Gastroesophageal sphincter (tissue), 4 donors: ENCODE measurements around the gene CES1. TPM values are rescaled to one million over a fixed set of nuclear protein-coding genes. Genes with fewer than 3 reads are reported as not detected.

ENCODE experiments used
- ATAC-seq: fragments of 150-250 bp; one replicate; pipeline ENCODE4 v1.9.1; 2016; ENCODE audit warnings: mild to moderate bottlenecking, moderate library complexity
- H3K27ac ChIP-seq, 4 donors: fragments of 200-600 bp; sonication (generic) in 3 of 4; 1 replicate in 3 of 4; 2 replicates in 1 of 4; pipeline ENCODE4 v1.5.1; 2016 to 2019
- H3K27me3 ChIP-seq: fragments of 200-600 bp; sonication (generic); one replicate; pipeline ENCODE4 v1.5.1; 2019
- H3K36me3 ChIP-seq, 2 donors: fragments of 200-600 bp; sonication (generic); one replicate each; pipeline ENCODE4 v1.5.1; 2019; ENCODE audit warnings: control low read depth in 1 of 2
- H3K4me1 ChIP-seq, 3 donors: fragments of 200-600 bp; sonication (generic); 1 replicate in 2 of 3; 2 replicates in 1 of 3; pipeline ENCODE4 v1.5.1; 2016 to 2019; ENCODE audit warnings: control low read depth in 2 of 3
- H3K4me3 ChIP-seq, 2 donors: fragments of 200-600 bp; sonication (generic); one replicate each; pipeline ENCODE4 v1.5.1; 2019; ENCODE audit warnings: mild to moderate bottlenecking in 1 of 2, moderate library complexity in 1 of 2
- H3K9me3 ChIP-seq, 3 donors: fragments of 200-600 bp; sonication (generic); one replicate each; pipeline ENCODE4 v1.5.1; 2017 to 2019; ENCODE audit warnings: control low read depth in 2 of 3
- CTCF ChIP-seq, 4 experiments: fragments of 200-600 bp in 2 of 4; fragments of 450-650 bp in 2 of 4; sonication (generic) in 1 of 4; IDR thresholded peaks; one replicate each; pipeline ENCODE4 v1.5.1; 2017 to 2019; ENCODE audit warnings: antibody characterized with exemption in 4 of 4, mild to moderate bottlenecking in 2 of 4, moderate library complexity in 2 of 4
- EP300 ChIP-seq: sonication (generic); formaldehyde crosslinking; IDR thresholded peaks from one replicate; pipeline ENCODE4 v1.6.1; 2017; ENCODE audit warnings: antibody characterized with exemption, mild to moderate bottlenecking
- POLR2A ChIP-seq, 2 donors: fragments of 450-650 bp; IDR thresholded peaks; one replicate each; pipeline ENCODE4 v1.6.1; 2017; ENCODE audit warnings: antibody characterized with exemption in 2 of 2, mild to moderate bottlenecking in 2 of 2, moderate library complexity in 1 of 2
- POLR2AphosphoS5 ChIP-seq: sonication (generic); formaldehyde crosslinking; IDR thresholded peaks from one replicate; pipeline ENCODE4 v1.6.1; 2017; ENCODE audit warnings: antibody characterized with exemption
- WGBS, 2 donors: methylation state at CpG; one replicate each; pipeline ENCODE4 v1.1.5; 2018; ENCODE audit warnings: low coverage in 1 of 2; 5-methylcytosine and 5-hydroxymethylcytosine counted together
- total RNA-seq, 4 donors: library from RNA; depleted of rRNA; stranded (reverse); fragments of >200 nt; gene quantifications; one replicate each; pipeline ENCODE4 v1.1.0, GENCODE V29; 2016

Gene CES1
- total RNA-seq, 4 donors from 2014 or later, result 7.9 to 43.1 (median 20.6) TPM

GRCh38 chr16:55856950-55857349, 24.1 kb upstream of the CES1 start:
- WGBS, 2 donors, result 88% methylated on average over 3 of the region's 3 CpGs; no CpG with 5 or more reads in 1 of the 2 donors
- H3K4me1 ChIP-seq, result no peaks in the 10 kb centered on the region
- H3K9me3 ChIP-seq, result no peaks in the 10 kb centered on the region
- no peaks in the 10 kb centered on the region for H3K36me3 ChIP-seq
- no peak overlapping the region for H3K4me3 ChIP-seq
- TF ChIP-seq POLR2A (IDR thresholded peaks at IDR 0.05) (no peak), POLR2AphosphoS5 (no peak), EP300 (no peak), CTCF (IDR thresholded peaks at IDR 0.05) (no peak)
- no peak overlapping the region for H3K27ac ChIP-seq
- no peak for ATAC-seq
- H3K27me3 ChIP-seq, result peaks cover 22% of the 10 kb centered on the region

DNA sequence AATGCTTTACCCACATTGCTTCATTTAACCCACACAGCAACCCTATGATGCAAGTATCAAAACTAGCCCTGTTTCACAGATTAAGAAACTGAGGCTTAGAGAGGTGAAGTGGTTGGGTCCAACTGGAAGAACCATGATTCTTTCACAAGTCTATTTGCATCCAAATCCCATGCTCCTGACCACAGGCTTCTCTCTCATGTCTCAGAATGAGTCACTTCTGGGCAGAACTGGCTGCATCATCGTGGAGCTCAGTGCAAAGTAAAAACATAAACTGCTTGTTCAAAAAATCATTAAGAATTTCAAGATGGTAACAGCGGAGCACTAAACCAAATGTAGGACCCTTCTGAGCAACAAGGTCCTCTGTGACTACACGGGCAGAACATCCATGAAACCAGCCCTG, 20.2 kb upstream of the CES1 start:
- Histone ChIP-seq H3K27ac (no peak overlapping the region), H3K4me1 (no peaks in the 10 kb centered on the region), H3K4me3 (no peak overlapping the region), H3K9me3 (no peaks in the 10 kb centered on the region), H3K36me3 (no peaks in the 10 kb centered on the region), H3K27me3 (peaks cover 41% of the 10 kb centered on the region)
- 57 to 71% methylated on average over 3 of the region's 3 CpGs for WGBS, 2 donors
- TF ChIP-seq POLR2AphosphoS5 (no peak), POLR2A (IDR thresholded peaks at IDR 0.05) (no peak), CTCF (IDR thresholded peaks at IDR 0.05) (no peak), EP300 (no peak)
- ATAC-seq, result no peak

- Histone ChIP-seq H3K36me3 (no peaks in the 10 kb centered on the region), H3K4me1 (no peaks in the 10 kb centered on the region), H3K27ac (no peak overlapping the region), H3K4me3 (no peak overlapping the region), H3K27me3 (peaks cover 53% of the 10 kb centered on the region), H3K9me3 (no peaks in the 10 kb centered on the region)
- no peak for TF ChIP-seq POLR2A (IDR thresholded peaks at IDR 0.05)
- TF ChIP-seq POLR2AphosphoS5, result no peak
- no peak for TF ChIP-seq CTCF (IDR thresholded peaks at IDR 0.05)
- TF ChIP-seq EP300, result no peak
- no peak for ATAC-seq
- WGBS, 2 donors, result 72 to 88% methylated on average over 2 to 8 of the region's 13 CpGs
Measured at GRCh38 chr16:55849536-55849935, 16.6 kb upstream of the CES1 start.

- H3K4me1 ChIP-seq, result no peaks in the 10 kb centered on the region
- 42 to 57% methylated on average over 7 to 11 of the region's 11 CpGs for WGBS, 2 donors
- ATAC-seq, result no peak
- H3K4me3 ChIP-seq, result no peak overlapping the region
- peaks cover 60% of the 10 kb centered on the region for H3K27me3 ChIP-seq
- H3K36me3 ChIP-seq, result no peaks in the 10 kb centered on the region
- no peak overlapping the region for H3K27ac ChIP-seq
- no peaks in the 10 kb centered on the region for H3K9me3 ChIP-seq
- no peak for TF ChIP-seq CTCF (IDR thresholded peaks at IDR 0.05)
Measured at GRCh38 chr16:55846598-55847346, 13.9 kb upstream of the CES1 start.

DNA sequence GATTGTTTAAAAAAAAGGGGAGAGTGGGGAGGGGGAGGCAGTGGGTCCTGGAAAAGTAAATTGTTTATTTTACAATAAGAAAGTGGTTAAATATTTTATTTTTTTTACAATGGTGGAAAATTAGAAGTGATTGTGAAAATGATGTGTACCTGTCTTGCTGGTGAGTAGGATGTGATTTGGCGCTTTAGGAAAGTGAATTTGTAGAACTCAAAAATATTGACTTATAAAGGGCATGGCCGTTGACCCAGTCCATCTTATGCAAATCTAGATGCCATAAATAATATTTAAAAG, 10.2 kb upstream of the CES1 start:
- H3K27ac ChIP-seq, result no peak overlapping the region
- WGBS, 2 donors, result 44% methylated on average over 2 of the region's 2 CpGs; no CpG with 5 or more reads in 1 of the 2 donors

More for the DNA sequence above, 10.2 kb upstream of the CES1 start:
- no peak overlapping the region for H3K4me3 ChIP-seq
- no peaks in the 10 kb centered on the region for H3K36me3 ChIP-seq
- peaks cover 34% of the 10 kb centered on the region for H3K27me3 ChIP-seq
- no peaks in the 10 kb centered on the region for H3K4me1 ChIP-seq
- H3K9me3 ChIP-seq, result no peaks in the 10 kb centered on the region
- peak in 1 of 4 experiments; percentile 1 for TF ChIP-seq CTCF (IDR thresholded peaks at IDR 0.05)
- TF ChIP-seq POLR2A (IDR thresholded peaks at IDR 0.05), result no peak
- no peak for ATAC-seq
